K562 (cell line): ENCODE measurements around the gene ADARB2. TPM values are rescaled to one million over a fixed set of nuclear protein-coding genes. Genes with fewer than 3 reads are reported as not detected.

Source experiments
- ATAC-seq: fragments of 200-7000 bp; cut with Tn5 transposase; 3 replicates; pipeline ENCODE4 v1.9.1; 2020; ENCODE audit warnings: moderate library complexity
- BruUV-seq: library from RNA; stranded (reverse); fragments of 400-500 nt; replicated peaks from 2 replicates; lab custom pipeline; 2021; lab: Mats Ljungman, UMichigan
- CTCF ChIA-PET: fragments of 300-600 bp; formaldehyde crosslinking; extraction: SDS; loops from one replicate; lab custom pipeline; 2021; ENCODE audit warnings: low intra/inter-chr PET ratio; lab: Yijun Ruan, JAX
- POLR2A ChIA-PET: fragments of 300-600, 350-650 bp; sonication (Branson Sonifier 250); formaldehyde crosslinking; extraction: SDS; loops from one replicate; lab custom pipeline; 2021; ENCODE audit warnings: antibody characterized with exemption, inconsistent platforms; lab: Yijun Ruan, JAX
- DNase-seq, 4 experiments: peaks; one replicate each; pipeline versions ENCODE4 v3.0.0 to v3.0.0-alpha.2; 2011 to 2018; ENCODE audit warnings: low spot score in 3 of 4, mixed read lengths in 3 of 4; ENCODE audit errors: extremely low read depth in 1 of 4
- FAIRE-seq: peaks from 2 replicates; lab custom pipeline; 2011; peaks lifted over from hg19 to GRCh38; lab: Jason Lieb, UNC
- H2AFZ ChIP-seq: 2 replicates; pipeline ENCODE4 v1.6.0; 2011; ENCODE audit warnings: low read depth, low read length, control low read depth, inconsistent platforms
- H3K27ac ChIP-seq: fragments of 200-600 bp; 3 replicates; pipeline ENCODE4 v1.8.0; 2011; ENCODE audit warnings: low read depth, mild to moderate bottlenecking, control low read depth, inconsistent platforms, low read length, moderate library complexity, mixed read lengths; ENCODE audit errors: extremely low read depth
- H3K27me3 ChIP-seq, 2 experiments: fragments of 300-600 bp in 1 of 2; 2 replicates in 1 of 2; 3 replicates in 1 of 2; pipeline versions ENCODE4 v1.6.0 to v1.8.0; 2011; ENCODE audit warnings: inconsistent platforms in 2 of 2, low read length in 2 of 2, mild to moderate bottlenecking in 1 of 2, mixed read lengths in 1 of 2, moderate library complexity in 1 of 2; ENCODE audit not compliant: control insufficient read depth in 2 of 2, insufficient read depth in 2 of 2
- H3K36me3 ChIP-seq: fragments of 300-600 bp; 3 replicates; pipeline ENCODE4 v1.8.0; 2011; ENCODE audit warnings: mild to moderate bottlenecking, low read length, inconsistent platforms; ENCODE audit not compliant: control insufficient read depth, insufficient read depth
- H3K4me1 ChIP-seq, 2 experiments: fragments of 200-600 bp in 1 of 2; replicated peaks in 1 of 2; 2 replicates in 1 of 2; 3 replicates in 1 of 2; pipeline versions ENCODE4 v1.5.1 to v1.8.0; 2011; ENCODE audit warnings: inconsistent platforms in 2 of 2, low read length in 2 of 2, mild to moderate bottlenecking in 1 of 2, mixed read lengths in 1 of 2, moderate library complexity in 1 of 2; ENCODE audit not compliant: control insufficient read depth in 2 of 2, insufficient read depth in 2 of 2
- H3K4me2 ChIP-seq: 2 replicates; pipeline ENCODE4 v1.6.1; 2011; ENCODE audit warnings: low read length, control low read depth, inconsistent platforms, mixed read lengths; ENCODE audit not compliant: insufficient read depth
- H3K4me3 ChIP-seq: fragments of 200-600 bp; sonication (generic), shearing (Covaris generic); 2 replicates; pipeline ENCODE4 v1.5.1; 2016; ENCODE audit warnings: control low read depth, inconsistent platforms
- H3K79me2 ChIP-seq: fragments of 200-600 bp; 3 replicates; pipeline ENCODE4 v1.8.0; 2011; ENCODE audit warnings: low read length, inconsistent platforms; ENCODE audit not compliant: control insufficient read depth, insufficient read depth
- H3K9ac ChIP-seq, 2 experiments: 2 replicates each; pipeline versions ENCODE4 v1.6.0 to v1.6.1; 2011; ENCODE audit warnings: low read depth in 2 of 2, low read length in 2 of 2, control low read depth in 1 of 2, inconsistent platforms in 1 of 2, mild to moderate bottlenecking in 1 of 2, mixed read lengths in 1 of 2; ENCODE audit not compliant: insufficient read depth in 1 of 2
- H3K9me1 ChIP-seq: one replicate; pipeline ENCODE4 v1.6.0; 2011; ENCODE audit warnings: inconsistent platforms, mild to moderate bottlenecking, low read length, moderate library complexity; ENCODE audit not compliant: control insufficient read depth, insufficient read depth
- H3K9me3 ChIP-seq: replicated peaks from 2 replicates; pipeline ENCODE4 v1.5.1; 2011; ENCODE audit warnings: low read depth, low read length, inconsistent platforms; ENCODE audit not compliant: control insufficient read depth, insufficient read depth
- H4K20me1 ChIP-seq: replicated peaks from 2 replicates; pipeline ENCODE4 v1.6.1; 2011; ENCODE audit warnings: low read length, inconsistent platforms, mixed read lengths; ENCODE audit not compliant: control insufficient read depth, insufficient read depth
- BRF2 ChIP-seq: IDR thresholded peaks from 3 replicates; pipeline ENCODE4 v1.6.1; 2011; ENCODE audit warnings: borderline replicate concordance, mild to moderate bottlenecking; ENCODE audit not compliant: insufficient read length, insufficient read depth
- HCFC1 ChIP-seq: IDR thresholded peaks from 2 replicates; pipeline ENCODE4 v1.6.1; 2012; ENCODE audit warnings: low read depth, low read length, improper control_type of control experiment
- POLR2A ChIP-seq: fragments of 450-650 bp; conservative IDR thresholded peaks from 2 replicates; pipeline ENCODE4 v1.6.1; 2016
- TAF1 ChIP-seq: IDR thresholded peaks from 2 replicates; pipeline ENCODE4 v1.6.1; 2011; ENCODE audit warnings: mild to moderate bottlenecking, low read length, moderate library complexity; ENCODE audit not compliant: insufficient read depth, control insufficient read depth, severe bottlenecking; ENCODE audit errors: extremely low read depth
- ZKSCAN1 ChIP-seq: fragments of 150-350 bp; IDR thresholded peaks from 2 replicates; pipeline ENCODE4 v1.6.1; 2016; ENCODE audit warnings: low read depth, low read length
- ZNF785 ChIP-seq: fragments of 250-450 bp; sonication (Bioruptor Pico); IDR thresholded peaks from 2 replicates; pipeline ENCODE4 v1.4.0; 2020; ENCODE audit warnings: mild to moderate bottlenecking
- WGBS: fragments of 100-300 bp; shearing (Covaris generic); methylation state at CpG from one replicate; pipeline ENCODE4 v1.1.6; 2016; ENCODE audit warnings: low coverage, mixed read lengths; ENCODE audit not compliant: insufficient coverage; ENCODE audit errors: missing lambda C conversion rate; 5-methylcytosine and 5-hydroxymethylcytosine counted together
- in situ Hi-C: fragments of 300-500 bp; cut with MboI; formaldehyde crosslinking; loops from 4 replicates; pipeline ENCODE4 v1.15.0; 2018; ENCODE audit warnings: inconsistent platforms, mixed read lengths
- intact Hi-C: fragments of 100-400 bp; cut with micrococcal nuclease; formaldehyde crosslinking; loops from 2 replicates; pipeline ENCODE4 v1.14.2; 2022
- polyA plus RNA-seq, 8 experiments: library from polyadenylated mRNA; depleted of rRNA in 4 of 8; stranded (reverse) in 5 of 8; unstranded in 3 of 8; fragments of >200 nt; fragmentation: Nextera tagmentation in 2 of 8; fragmentation: Illumina TruSeq in 1 of 8; extraction: Ambion mirVana in 2 of 8; extraction: Trizol in 1 of 8; gene quantifications; 2 replicates each; pipeline versions ENCODE4 v1.2.1 to v1.2.3, GENCODE V29; 2011 to 2014; ENCODE audit warnings: inconsistent platforms in 1 of 8, missing spikeins in 1 of 8
- total RNA-seq, 7 experiments: library from RNA; depleted of rRNA in 6 of 7; stranded (reverse); fragments of >200 nt in 6 of 7; fragmentation: Illumina TruSeq in 2 of 7; extraction: Trizol in 2 of 7; gene quantifications; 2 replicates each; pipeline versions ENCODE4 v1.2.1 to v1.2.3, GENCODE V29; 2011 to 2021; ENCODE audit warnings: low replicate concordance in 1 of 7
- TF ChIP-seq, protein P1 (sequence below): fragments of 250-450 bp; sonication (Bioruptor Pico); IDR thresholded peaks from 2 replicates; pipeline ENCODE4 v1.8.0; 2022; ENCODE audit warnings: moderate library complexity, mild to moderate bottlenecking, inconsistent platforms
- TF ChIP-seq, protein P2 (sequence below): fragments of 450-650 bp; IDR thresholded peaks from 2 replicates; pipeline ENCODE4 v1.6.1; 2016; ENCODE audit warnings: mild to moderate bottlenecking
- TF ChIP-seq, protein P3 (sequence below): fragments of 450-650 bp; formaldehyde crosslinking; IDR thresholded peaks from 2 replicates; pipeline ENCODE4 v1.4.0; 2020; ENCODE audit warnings: mild to moderate bottlenecking, moderate library complexity

The ADARB2 gene
- total and polyA plus RNA-seq, 9 of the 15 experiments (the other 6 are each of a cell fraction or from before 2014, with no cell fraction given): not detected

GRCh38 chr10:1230138-1230537 is 507.2 kb downstream of the ADARB2 start:
- H3K9me1 ChIP-seq: no peaks in the 10 kb centered on the region
- H3K79me2 ChIP-seq: no peaks in the 10 kb centered on the region
- 0% methylated on average over 8 of the region's 8 CpGs for WGBS
- no TSS peak for BruUV-seq
- H3K4me3 ChIP-seq: no peak overlapping the region
- FAIRE-seq: no peak
- intact Hi-C loops (no loop called here), in situ Hi-C loops (no loop called here)
- H3K4me1 ChIP-seq: no peaks in the 10 kb centered on the region
- H3K27ac ChIP-seq: no peak overlapping the region
- DNase-seq: no peak
- TF ChIP-seq, protein P1, sequence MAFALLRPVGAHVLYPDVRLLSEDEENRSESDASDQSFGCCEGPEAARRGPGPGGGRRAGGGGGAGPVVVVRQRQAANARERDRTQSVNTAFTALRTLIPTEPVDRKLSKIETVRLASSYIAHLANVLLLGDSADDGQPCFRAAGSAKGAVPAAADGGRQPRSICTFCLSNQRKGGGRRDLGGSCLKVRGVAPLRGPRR (CRISPR knock-in tag): no peak
- no peak for TF ChIP-seq ZNF785 (CRISPR knock-in tag)
- TF ChIP-seq HCFC1: no peak
- no peak overlapping the region for H3K4me2 ChIP-seq
- no peak for ATAC-seq
- H3K9ac ChIP-seq: no peak overlapping the region
- H2AFZ ChIP-seq: no peak overlapping the region
- H4K20me1 ChIP-seq: no peaks in the 10 kb centered on the region; the same call in 1 of the 2 replicates
- no peaks in the 10 kb centered on the region for H3K9me3 ChIP-seq
- H3K36me3 ChIP-seq: no peaks in the 10 kb centered on the region
- H3K27me3 ChIP-seq: peaks cover 2 to 45% of the 10 kb centered on the region in 2 experiments; a peak in 3 of 5 replicates
- CTCF ChIA-PET: no interaction called here
- POLR2A ChIA-PET: interaction anchor here (2.1 kb wide), 1 partner anchor 13 kb away, joined by 10 read pairs; no protein-coding TSS in a partner anchor

- H3K4me2 ChIP-seq: no peak overlapping the region
- no peak overlapping the region for H3K9ac ChIP-seq
- POLR2A ChIA-PET: interaction anchor here (2.1 kb wide), 1 partner anchor 14 kb away, joined by 10 read pairs; no protein-coding TSS in a partner anchor
- FAIRE-seq: no peak
- no peak overlapping the region for H2AFZ ChIP-seq
- intact Hi-C loops (no loop called here), in situ Hi-C loops (no loop called here)
- H3K4me3 ChIP-seq: no peak overlapping the region
- H3K79me2 ChIP-seq: no peaks in the 10 kb centered on the region
- H3K27ac ChIP-seq: no peak overlapping the region
- H3K9me3 ChIP-seq: no peaks in the 10 kb centered on the region
- no peaks in the 10 kb centered on the region for H3K9me1 ChIP-seq
- H4K20me1 ChIP-seq: no peaks in the 10 kb centered on the region; the same call in 1 of the 2 replicates
- H3K27me3 ChIP-seq: peaks cover 2 to 45% of the 10 kb centered on the region in 2 experiments; a peak in 3 of 5 replicates
- no TSS peak for BruUV-seq
- WGBS: 3% methylated on average over 10 of the region's 10 CpGs
- no peaks in the 10 kb centered on the region for H3K36me3 ChIP-seq
- no peak for ATAC-seq
- DNase-seq: no peak
- CTCF ChIA-PET: no interaction called here
- H3K4me1 ChIP-seq: no peaks in the 10 kb centered on the region
- TF ChIP-seq TAF1 (no peak), ZKSCAN1 (no peak), POLR2A (no peak), BRF2 (no peak)
- TF ChIP-seq, protein P2, sequence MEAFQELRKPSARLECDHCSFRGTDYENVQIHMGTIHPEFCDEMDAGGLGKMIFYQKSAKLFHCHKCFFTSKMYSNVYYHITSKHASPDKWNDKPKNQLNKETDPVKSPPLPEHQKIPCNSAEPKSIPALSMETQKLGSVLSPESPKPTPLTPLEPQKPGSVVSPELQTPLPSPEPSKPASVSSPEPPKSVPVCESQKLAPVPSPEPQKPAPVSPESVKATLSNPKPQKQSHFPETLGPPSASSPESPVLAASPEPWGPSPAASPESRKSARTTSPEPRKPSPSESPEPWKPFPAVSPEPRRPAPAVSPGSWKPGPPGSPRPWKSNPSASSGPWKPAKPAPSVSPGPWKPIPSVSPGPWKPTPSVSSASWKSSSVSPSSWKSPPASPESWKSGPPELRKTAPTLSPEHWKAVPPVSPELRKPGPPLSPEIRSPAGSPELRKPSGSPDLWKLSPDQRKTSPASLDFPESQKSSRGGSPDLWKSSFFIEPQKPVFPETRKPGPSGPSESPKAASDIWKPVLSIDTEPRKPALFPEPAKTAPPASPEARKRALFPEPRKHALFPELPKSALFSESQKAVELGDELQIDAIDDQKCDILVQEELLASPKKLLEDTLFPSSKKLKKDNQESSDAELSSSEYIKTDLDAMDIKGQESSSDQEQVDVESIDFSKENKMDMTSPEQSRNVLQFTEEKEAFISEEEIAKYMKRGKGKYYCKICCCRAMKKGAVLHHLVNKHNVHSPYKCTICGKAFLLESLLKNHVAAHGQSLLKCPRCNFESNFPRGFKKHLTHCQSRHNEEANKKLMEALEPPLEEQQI: no peak
- TF ChIP-seq, protein P3, sequence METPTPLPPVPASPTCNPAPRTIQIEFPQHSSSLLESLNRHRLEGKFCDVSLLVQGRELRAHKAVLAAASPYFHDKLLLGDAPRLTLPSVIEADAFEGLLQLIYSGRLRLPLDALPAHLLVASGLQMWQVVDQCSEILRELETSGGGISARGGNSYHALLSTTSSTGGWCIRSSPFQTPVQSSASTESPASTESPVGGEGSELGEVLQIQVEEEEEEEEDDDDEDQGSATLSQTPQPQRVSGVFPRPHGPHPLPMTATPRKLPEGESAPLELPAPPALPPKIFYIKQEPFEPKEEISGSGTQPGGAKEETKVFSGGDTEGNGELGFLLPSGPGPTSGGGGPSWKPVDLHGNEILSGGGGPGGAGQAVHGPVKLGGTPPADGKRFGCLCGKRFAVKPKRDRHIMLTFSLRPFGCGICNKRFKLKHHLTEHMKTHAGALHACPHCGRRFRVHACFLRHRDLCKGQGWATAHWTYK: no peak
Measured at GRCh38 chr10:1229574-1229973, 507.8 kb downstream of the ADARB2 start.
